ENCODE data around the gene C10orf90. TPM values are rescaled to one million over a fixed set of nuclear protein-coding genes. Genes with fewer than 3 reads are reported as not detected.
"Not testable (repeated sequence)": the region's sequence is repeated elsewhere in the genome, so short reads cannot be mapped to it uniquely, and the experiment has no call there.

The C10orf90 gene
- total and polyA plus RNA-seq, 2 donors (not counting 3 experiments of a cell fraction or from before 2014, with no cell fraction given) = not detected

DNA sequence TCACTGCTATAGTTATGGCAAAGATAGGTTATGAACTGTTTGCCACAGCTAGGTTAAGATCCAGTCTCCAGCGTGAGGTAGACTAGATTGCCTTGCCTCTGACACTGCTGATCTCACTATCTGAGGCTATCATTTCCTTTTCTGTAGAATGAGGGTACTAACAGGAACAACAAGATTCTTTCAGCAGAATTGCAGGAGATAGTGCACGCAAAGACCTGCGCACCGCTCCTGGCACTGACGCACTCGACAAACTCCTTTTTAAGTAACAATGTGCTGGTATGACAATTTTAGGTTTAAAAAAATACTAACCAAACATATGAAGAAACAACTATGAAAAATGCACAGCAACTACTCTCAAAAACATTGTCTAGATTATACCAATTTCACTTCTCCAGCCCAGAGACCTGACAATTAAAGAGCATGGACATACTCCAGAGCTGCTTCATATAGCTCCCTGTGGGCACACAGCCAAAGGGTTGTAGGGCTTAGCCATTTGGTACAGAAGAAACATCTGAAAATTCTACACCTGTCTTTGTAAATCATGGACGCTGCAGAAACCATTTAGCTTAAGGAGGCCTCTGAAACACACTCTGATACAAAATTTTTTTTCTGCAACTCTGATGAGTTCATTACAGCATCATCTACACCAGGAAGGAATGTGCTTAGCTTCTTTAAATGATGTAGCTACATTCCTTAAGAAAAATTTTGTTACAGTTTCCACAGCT is 290.0 kb downstream of the C10orf90 start:
- BruUV-seq (replicated peaks) = no TSS peak
- no peak overlapping the region for H2AFZ ChIP-seq (ENCODE audit: low read depth, low read length)
- no peaks in the 10 kb centered on the region for H3K79me2 ChIP-seq (ENCODE audit: control insufficient read depth, insufficient read depth, low read length)
- DNase-seq (ENCODE audit: low read depth, low spot score) (no peak), FAIRE-seq (no peak)
- no peak overlapping the region for H3K4me3 ChIP-seq (replicated peaks in 1 of 3; ENCODE audit: insufficient read depth in 1 of 3, low read depth in 1 of 3, low read length in 3 of 3)
- ChIA-PET POLR2A (no interaction called here), CTCF (no interaction called here)
- no peak overlapping the region for H3K9ac ChIP-seq (replicated peaks; ENCODE audit: extremely low read depth, insufficient read depth, low read length)
- TF ChIP-seq, protein P1, sequence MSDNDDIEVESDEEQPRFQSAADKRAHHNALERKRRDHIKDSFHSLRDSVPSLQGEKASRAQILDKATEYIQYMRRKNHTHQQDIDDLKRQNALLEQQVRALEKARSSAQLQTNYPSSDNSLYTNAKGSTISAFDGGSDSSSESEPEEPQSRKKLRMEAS (IDR thresholded peaks at IDR 0.05; ENCODE audit: insufficient read depth, insufficient read length) = no peak
- no peak for TF ChIP-seq POLR2A (IDR thresholded peaks at IDR 0.05; ENCODE audit: low read depth, low read length)
- TF ChIP-seq EZH2 (IDR thresholded peaks at IDR 0.05; ENCODE audit: borderline replicate concordance, low read depth, low read length, severe bottlenecking) = no peak
- no peak for TF ChIP-seq FOS (IDR thresholded peaks at IDR 0.05; ENCODE audit: borderline replicate concordance, insufficient read depth, low read length)
- no peak overlapping the region for H3K27ac ChIP-seq (ENCODE audit: insufficient read depth, low read depth, low read length)
- no peaks in the 10 kb centered on the region for H3K27me3 ChIP-seq (ENCODE audit: control insufficient read depth in 2 of 2, insufficient read depth in 2 of 2, low read length in 2 of 2)
- H4K20me1 ChIP-seq (replicated peaks; ENCODE audit: control insufficient read depth, extremely low read depth, insufficient read depth, low read length) = no peaks in the 10 kb centered on the region
- no peak overlapping the region for H3K4me2 ChIP-seq (ENCODE audit: insufficient read depth, low read length)
- H3K36me3 ChIP-seq (ENCODE audit: control insufficient read depth in 2 of 2, extremely low read depth in 1 of 2, insufficient read depth in 2 of 2, low read length in 2 of 2) = no peaks in the 10 kb centered on the region
- no peaks in the 10 kb centered on the region for H3K4me1 ChIP-seq (ENCODE audit: control insufficient read depth, extremely low read depth, insufficient read depth, low read length)
- no peaks in the 10 kb centered on the region for H3K9me1 ChIP-seq (replicated peaks; ENCODE audit: control insufficient read depth, extremely low read depth, insufficient read depth, low read length)
- dilution Hi-C loops (cut with MboI; ENCODE audit: extremely low pct_ligation_motif_present, low sequenced_read_pairs) (no loop called here), intact Hi-C loops (cut with micrococcal nuclease) (loop anchor here (10.0 kb wide), 2 partner anchors 286 to 636 kb away; no protein-coding TSS in a partner anchor)
- no peaks in the 10 kb centered on the region for H3K9me3 ChIP-seq (replicated peaks; ENCODE audit: control insufficient read depth, insufficient read depth, low read length)

GRCh38 chr10:126379166-126379565 is 291.3 kb downstream of the C10orf90 start:
- H3K9me3 ChIP-seq (replicated peaks; ENCODE audit: control insufficient read depth, insufficient read depth, low read length); CTCF ChIA-PET; DNase-seq (ENCODE audit: low read depth, low spot score); H3K27ac ChIP-seq (ENCODE audit: insufficient read depth, low read depth, low read length); H3K4me2 ChIP-seq (ENCODE audit: insufficient read depth, low read length); H3K79me2 ChIP-seq (ENCODE audit: control insufficient read depth, insufficient read depth, low read length); intact Hi-C loops (cut with micrococcal nuclease); dilution Hi-C loops (cut with MboI; ENCODE audit: extremely low pct_ligation_motif_present, low sequenced_read_pairs); H4K20me1 ChIP-seq (replicated peaks; ENCODE audit: control insufficient read depth, extremely low read depth, insufficient read depth, low read length); H3K9me1 ChIP-seq (replicated peaks; ENCODE audit: control insufficient read depth, extremely low read depth, insufficient read depth, low read length); H3K36me3 ChIP-seq (ENCODE audit: control insufficient read depth in 2 of 2, extremely low read depth in 1 of 2, insufficient read depth in 2 of 2, low read length in 2 of 2); H3K27me3 ChIP-seq (ENCODE audit: control insufficient read depth in 2 of 2, insufficient read depth in 2 of 2, low read length in 2 of 2); POLR2A ChIA-PET; FAIRE-seq; H3K9ac ChIP-seq (replicated peaks; ENCODE audit: extremely low read depth, insufficient read depth, low read length); H3K4me3 ChIP-seq (replicated peaks in 1 of 3; ENCODE audit: insufficient read depth in 1 of 3, low read depth in 1 of 3, low read length in 3 of 3); BruUV-seq (replicated peaks); H2AFZ ChIP-seq (ENCODE audit: low read depth, low read length); H3K4me1 ChIP-seq (ENCODE audit: control insufficient read depth, extremely low read depth, insufficient read depth, low read length): not testable (repeated sequence)
